Adipocyte (in vitro differentiated cells): ENCODE measurements around the gene CHN1.

ENCODE experiments used
- DNase-seq: peaks from one replicate; pipeline ENCODE4 v3.0.0-alpha.2; 2015; ENCODE audit warnings: low read depth
- H3K27me3 ChIP-seq: replicated peaks from 2 replicates; pipeline ENCODE4 v1.7.0; 2013; ENCODE audit warnings: mild to moderate bottlenecking, low read length, moderate library complexity; ENCODE audit not compliant: control insufficient read depth, insufficient read depth
- H3K36me3 ChIP-seq: 2 replicates; pipeline ENCODE4 v1.7.0; 2013; ENCODE audit warnings: low read length, mild to moderate bottlenecking, moderate library complexity; ENCODE audit not compliant: control insufficient read depth, insufficient read depth, severe bottlenecking
- H3K4me1 ChIP-seq: 2 replicates; pipeline ENCODE4 v1.7.0; 2013; ENCODE audit warnings: mild to moderate bottlenecking, low read length, moderate library complexity; ENCODE audit not compliant: control insufficient read depth, insufficient read depth
- H3K4me3 ChIP-seq: 2 replicates; pipeline ENCODE4 v1.7.0; 2013; ENCODE audit warnings: mild to moderate bottlenecking, low read length, moderate library complexity
- H3K9ac ChIP-seq: 2 replicates; pipeline ENCODE4 v1.7.0; 2013; ENCODE audit warnings: mild to moderate bottlenecking, low read length, moderate library complexity
- H3K9me3 ChIP-seq: 2 replicates; pipeline ENCODE4 v1.7.0; 2013; ENCODE audit warnings: mild to moderate bottlenecking, low read length, moderate library complexity; ENCODE audit not compliant: control insufficient read depth

CHN1 gene

GRCh38 chr2:174835797-174836255 lies 169.4 kb downstream of the CHN1 start:
- H3K4me1 ChIP-seq, result peaks cover 36% of the 10 kb centered on the region
- peak overlapping the region; percentile 75 for H3K9ac ChIP-seq
- DNase-seq, result peak; percentile 83
- no peaks in the 10 kb centered on the region for H3K36me3 ChIP-seq
- peaks cover 10% of the 10 kb centered on the region for H3K9me3 ChIP-seq
- peak overlapping the region; percentile 28 for H3K4me3 ChIP-seq
- no peaks in the 10 kb centered on the region for H3K27me3 ChIP-seq

- Histone ChIP-seq H3K36me3 (no peaks in the 10 kb centered on the region), H3K9ac (no peak overlapping the region), H3K27me3 (no peaks in the 10 kb centered on the region), H3K4me1 (peaks cover 35% of the 10 kb centered on the region), H3K4me3 (no peak overlapping the region), H3K9me3 (peaks cover 10% of the 10 kb centered on the region)
- DNase-seq, result no peak
Measured at GRCh38 chr2:174833737-174834136, 171.4 kb downstream of the CHN1 start.

- Histone ChIP-seq H3K9ac (no peak overlapping the region), H3K4me3 (no peak overlapping the region), H3K9me3 (peaks cover 10% of the 10 kb centered on the region), H3K36me3 (no peaks in the 10 kb centered on the region), H3K4me1 (peaks cover 28% of the 10 kb centered on the region), H3K27me3 (no peaks in the 10 kb centered on the region)
- no peak for DNase-seq
Measured at GRCh38 chr2:174830561-174830960, 174.6 kb downstream of the CHN1 start.

GRCh38 chr2:174829550-174829949 lies 175.6 kb downstream of the CHN1 start:
- Histone ChIP-seq H3K36me3 (no peaks in the 10 kb centered on the region), H3K9me3 (peaks cover 10% of the 10 kb centered on the region), H3K9ac (no peak overlapping the region), H3K4me1 (peaks cover 20% of the 10 kb centered on the region), H3K27me3 (no peaks in the 10 kb centered on the region), H3K4me3 (no peak overlapping the region)
- DNase-seq, result no peak

- no peak for DNase-seq
- Histone ChIP-seq H3K4me1 (peaks cover 20% of the 10 kb centered on the region), H3K9ac (no peak overlapping the region), H3K36me3 (no peaks in the 10 kb centered on the region), H3K27me3 (no peaks in the 10 kb centered on the region), H3K9me3 (no peaks in the 10 kb centered on the region), H3K4me3 (no peak overlapping the region)
Measured at GRCh38 chr2:174827371-174828369, 177.5 kb downstream of the CHN1 start.

- H3K4me3 ChIP-seq, result peak overlapping the region; percentile 8
- peaks cover 20% of the 10 kb centered on the region for H3K4me1 ChIP-seq
- peaks cover 7% of the 10 kb centered on the region for H3K36me3 ChIP-seq
- no peaks in the 10 kb centered on the region for H3K9me3 ChIP-seq
- no peak overlapping the region for H3K9ac ChIP-seq
- DNase-seq, result peak; percentile 25
- no peaks in the 10 kb centered on the region for H3K27me3 ChIP-seq
Measured at GRCh38 chr2:174826051-174826450, 179.1 kb downstream of the CHN1 start.

- Histone ChIP-seq H3K9me3 (no peaks in the 10 kb centered on the region), H3K27me3 (no peaks in the 10 kb centered on the region), H3K36me3 (peaks cover 7% of the 10 kb centered on the region), H3K9ac (no peak overlapping the region), H3K4me1 (peaks cover 17% of the 10 kb centered on the region), H3K4me3 (no peak overlapping the region)
- DNase-seq, result no peak
Measured at GRCh38 chr2:174824068-174824467, 181.1 kb downstream of the CHN1 start.

GRCh38 chr2:174821628-174822027 lies 183.6 kb downstream of the CHN1 start:
- H3K4me3 ChIP-seq, result no peak overlapping the region
- no peak overlapping the region for H3K9ac ChIP-seq
- H3K36me3 ChIP-seq, result peaks cover 7% of the 10 kb centered on the region
- H3K27me3 ChIP-seq, result no peaks in the 10 kb centered on the region
- no peaks in the 10 kb centered on the region for H3K9me3 ChIP-seq
- no peak for DNase-seq
- H3K4me1 ChIP-seq, result peaks cover 10% of the 10 kb centered on the region

- H3K9me3 ChIP-seq, result no peaks in the 10 kb centered on the region
- peaks cover 7% of the 10 kb centered on the region for H3K36me3 ChIP-seq
- H3K27me3 ChIP-seq, result no peaks in the 10 kb centered on the region
- peaks cover 6% of the 10 kb centered on the region for H3K4me1 ChIP-seq
- no peak for DNase-seq
- no peak overlapping the region for H3K4me3 ChIP-seq
- H3K9ac ChIP-seq, result no peak overlapping the region
Measured at GRCh38 chr2:174820361-174820760, 184.8 kb downstream of the CHN1 start.

- Histone ChIP-seq H3K9me3 (no peaks in the 10 kb centered on the region), H3K36me3 (peaks cover 4% of the 10 kb centered on the region), H3K4me3 (no peak overlapping the region), H3K27me3 (no peaks in the 10 kb centered on the region), H3K4me1 (peaks cover 6% of the 10 kb centered on the region), H3K9ac (no peak overlapping the region)
- DNase-seq, result no peak
Measured at GRCh38 chr2:174815526-174815925, 189.7 kb downstream of the CHN1 start.

GRCh38 chr2:174812037-174812436 lies 193.1 kb downstream of the CHN1 start:
- H3K36me3 ChIP-seq, result peaks cover 12% of the 10 kb centered on the region
- no peaks in the 10 kb centered on the region for H3K9me3 ChIP-seq
- no peak overlapping the region for H3K4me3 ChIP-seq
- peaks cover 16% of the 10 kb centered on the region for H3K4me1 ChIP-seq
- no peak for DNase-seq
- H3K27me3 ChIP-seq, result no peaks in the 10 kb centered on the region
- H3K9ac ChIP-seq, result no peak overlapping the region
